Measurements from ENCODE around the gene TRRAP.

The TRRAP gene

GRCh38 chr7:98930921-98931320, 52.6 kb downstream of the TRRAP start (continued):
- TF ChIP-seq PRDM4 (tag by site-specific recombination; IDR thresholded peaks at IDR 0.05) = no peak
- no peak for TF ChIP-seq ZNF585B (tag by site-specific recombination; IDR thresholded peaks at IDR 0.05)
- no peak for TF ChIP-seq ZNF561 (tag by site-specific recombination; IDR thresholded peaks at IDR 0.05; ENCODE audit: borderline replicate concordance)
- no peak for TF ChIP-seq ZNF266 (tag by site-specific recombination; IDR thresholded peaks at IDR 0.05; ENCODE audit: low read depth)
- no peak for TF ChIP-seq ZBTB17 (tag by site-specific recombination; IDR thresholded peaks at IDR 0.05)
- no peak for TF ChIP-seq RBAK (tag by site-specific recombination; IDR thresholded peaks at IDR 0.05)
- no peak for TF ChIP-seq KLF9 (tag by site-specific recombination; IDR thresholded peaks at IDR 0.05; ENCODE audit: low read depth)

- ChIA-PET POLR2A (no interaction called here), CTCF (no interaction called here)
- peaks cover 64 to 87% of the 10 kb centered on the region in 2 experiments for H3K36me3 ChIP-seq (ENCODE audit: control insufficient read depth in 2 of 2, insufficient read depth in 1 of 2, low read length in 2 of 2)
- no peaks in the 10 kb centered on the region for H3K4me1 ChIP-seq (ENCODE audit: control insufficient read depth, insufficient read depth, low read length)
- no peak overlapping the region for H3K4me3 ChIP-seq (ENCODE audit: low read depth, low read length)
- no peak for TF ChIP-seq ZNF133 (tag by site-specific recombination; IDR thresholded peaks at IDR 0.05)
- TF ChIP-seq ZFP69B (tag by site-specific recombination; IDR thresholded peaks at IDR 0.05) = no peak
- no peak for TF ChIP-seq ZNF585B (tag by site-specific recombination; IDR thresholded peaks at IDR 0.05)
- no peaks in the 10 kb centered on the region for H3K9me3 ChIP-seq (ENCODE audit: control insufficient read depth, insufficient read depth, low read depth, low read length)
- H3K27ac ChIP-seq (ENCODE audit: extremely low read depth, low read depth, low read length) = no peak overlapping the region
Observed at GRCh38 chr7:98933321-98933720, 55.0 kb downstream of the TRRAP start.

GRCh38 chr7:98934267-98934666, 55.9 kb downstream of the TRRAP start:
- ChIA-PET CTCF (no interaction called here), POLR2A (no interaction called here)
- Histone ChIP-seq H3K27ac (ENCODE audit: extremely low read depth, low read depth, low read length) (no peak overlapping the region), H3K4me3 (ENCODE audit: low read depth, low read length) (no peak overlapping the region), H3K4me1 (ENCODE audit: control insufficient read depth, insufficient read depth, low read length) (no peaks in the 10 kb centered on the region), H3K9me3 (ENCODE audit: control insufficient read depth, insufficient read depth, low read depth, low read length) (no peaks in the 10 kb centered on the region), H3K36me3 (ENCODE audit: control insufficient read depth in 2 of 2, insufficient read depth in 1 of 2, low read length in 2 of 2) (peaks cover 62 to 90% of the 10 kb centered on the region in 2 experiments)
- no peak for TF ChIP-seq ZNF175 (tag by site-specific recombination; IDR thresholded peaks at IDR 0.05)

- peaks cover 57 to 92% of the 10 kb centered on the region in 2 experiments for H3K36me3 ChIP-seq (ENCODE audit: control insufficient read depth in 2 of 2, insufficient read depth in 1 of 2, low read length in 2 of 2)
- H3K27ac ChIP-seq (ENCODE audit: extremely low read depth, low read depth, low read length) = no peak overlapping the region
- H3K4me3 ChIP-seq (ENCODE audit: low read depth, low read length) = no peak overlapping the region
- POLR2A ChIA-PET = no interaction called here
- H3K4me1 ChIP-seq (ENCODE audit: control insufficient read depth, insufficient read depth, low read length) = no peaks in the 10 kb centered on the region
- H3K9me3 ChIP-seq (ENCODE audit: control insufficient read depth, insufficient read depth, low read depth, low read length) = no peaks in the 10 kb centered on the region
- CTCF ChIA-PET = interaction anchor here (0.5 to 0.7 kb wide), 2 partner anchors 40 to 101 kb away, joined by 3 read pairs; no protein-coding TSS in a partner anchor
- TF ChIP-seq ZNF585B (tag by site-specific recombination; IDR thresholded peaks at IDR 0.05) (no peak), EGR2 (tag by site-specific recombination; IDR thresholded peaks at IDR 0.05; ENCODE audit: low read depth) (no peak), PATZ1 (tag by site-specific recombination; IDR thresholded peaks at IDR 0.05) (no peak)
Observed at GRCh38 chr7:98935811-98936210, 57.5 kb downstream of the TRRAP start.

- Histone ChIP-seq H3K4me3 (ENCODE audit: low read depth, low read length) (no peak overlapping the region), H3K9me3 (ENCODE audit: control insufficient read depth, insufficient read depth, low read depth, low read length) (no peaks in the 10 kb centered on the region), H3K27ac (ENCODE audit: extremely low read depth, low read depth, low read length) (no peak overlapping the region), H3K36me3 (ENCODE audit: control insufficient read depth in 2 of 2, insufficient read depth in 1 of 2, low read length in 2 of 2) (peaks cover 37 to 92% of the 10 kb centered on the region in 2 experiments), H3K4me1 (ENCODE audit: control insufficient read depth, insufficient read depth, low read length) (no peaks in the 10 kb centered on the region)
- ChIA-PET CTCF (no interaction called here), POLR2A (no interaction called here)
- no peak for TF ChIP-seq ZNF341 (tag by site-specific recombination; IDR thresholded peaks at IDR 0.05; ENCODE audit: low read depth)
- TF ChIP-seq HOXA7 (CRISPR knock-in tag; IDR thresholded peaks at IDR 0.05; ENCODE audit: borderline replicate concordance) = no peak
- TF ChIP-seq ZNF37A (tag by site-specific recombination; IDR thresholded peaks at IDR 0.05) = no peak
- TF ChIP-seq ZNF202 (tag by site-specific recombination; IDR thresholded peaks at IDR 0.05; ENCODE audit: borderline replicate concordance) = no peak
- no peak for TF ChIP-seq REST (tag by site-specific recombination; IDR thresholded peaks at IDR 0.05)
- no peak for TF ChIP-seq ZFP3 (tag by site-specific recombination; IDR thresholded peaks at IDR 0.05; ENCODE audit: low read depth)
- no peak for TF ChIP-seq ZBTB20 (tag by site-specific recombination; IDR thresholded peaks at IDR 0.05)
- TF ChIP-seq ZNF214 (tag by site-specific recombination; IDR thresholded peaks at IDR 0.05; ENCODE audit: borderline replicate concordance) = no peak
Observed at GRCh38 chr7:98943336-98943735, 65.0 kb downstream of the TRRAP start.

Data from HEK293 (cell line).